ENCODE data around the gene GHRH. TPM values are rescaled to one million over a fixed set of nuclear protein-coding genes. Genes with fewer than 3 reads are reported as not detected.

Gene GHRH
- total RNA-seq, 1 donor from 2014 or later, result not detected

- H3K4me3 Mint-ChIP-seq (ENCODE audit: unreplicated experiment), result no peak overlapping the region
- DNase-seq (ENCODE audit: low spot score), result no peak
These were observed 6.2 kb upstream of the GHRH start for GRCh38 chr20:37267667-37268313.

GRCh38 chr20:37266940-37267666, 5.5 kb upstream of the GHRH start:
- TF ChIP-seq, protein P1, sequence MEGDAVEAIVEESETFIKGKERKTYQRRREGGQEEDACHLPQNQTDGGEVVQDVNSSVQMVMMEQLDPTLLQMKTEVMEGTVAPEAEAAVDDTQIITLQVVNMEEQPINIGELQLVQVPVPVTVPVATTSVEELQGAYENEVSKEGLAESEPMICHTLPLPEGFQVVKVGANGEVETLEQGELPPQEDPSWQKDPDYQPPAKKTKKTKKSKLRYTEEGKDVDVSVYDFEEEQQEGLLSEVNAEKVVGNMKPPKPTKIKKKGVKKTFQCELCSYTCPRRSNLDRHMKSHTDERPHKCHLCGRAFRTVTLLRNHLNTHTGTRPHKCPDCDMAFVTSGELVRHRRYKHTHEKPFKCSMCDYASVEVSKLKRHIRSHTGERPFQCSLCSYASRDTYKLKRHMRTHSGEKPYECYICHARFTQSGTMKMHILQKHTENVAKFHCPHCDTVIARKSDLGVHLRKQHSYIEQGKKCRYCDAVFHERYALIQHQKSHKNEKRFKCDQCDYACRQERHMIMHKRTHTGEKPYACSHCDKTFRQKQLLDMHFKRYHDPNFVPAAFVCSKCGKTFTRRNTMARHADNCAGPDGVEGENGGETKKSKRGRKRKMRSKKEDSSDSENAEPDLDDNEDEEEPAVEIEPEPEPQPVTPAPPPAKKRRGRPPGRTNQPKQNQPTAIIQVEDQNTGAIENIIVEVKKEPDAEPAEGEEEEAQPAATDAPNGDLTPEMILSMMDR (IDR thresholded peaks at IDR 0.05), result no peak
- DNase-seq (ENCODE audit: low spot score), result no peak
- H3K4me3 Mint-ChIP-seq (ENCODE audit: unreplicated experiment), result no peak overlapping the region
- H3K27ac Mint-ChIP-seq (ENCODE audit: unreplicated experiment), result no peak overlapping the region
- peaks cover 3% of the 10 kb centered on the region for H3K4me1 Mint-ChIP-seq (ENCODE audit: low read depth)
- H3K36me3 Mint-ChIP-seq (ENCODE audit: low read depth), result no peaks in the 10 kb centered on the region
- no peaks in the 10 kb centered on the region for H3K9me3 Mint-ChIP-seq (ENCODE audit: low read depth)
- peaks cover 11% of the 10 kb centered on the region for H3K27me3 Mint-ChIP-seq (ENCODE audit: low read depth)

More at GRCh38 chr20:37267667-37268313, 6.2 kb upstream of the GHRH start:
- TF ChIP-seq, protein P1 (IDR thresholded peaks at IDR 0.05), result no peak
- H3K9me3 Mint-ChIP-seq (ENCODE audit: low read depth), result no peaks in the 10 kb centered on the region
- no peaks in the 10 kb centered on the region for H3K36me3 Mint-ChIP-seq (ENCODE audit: low read depth)
- H3K4me1 Mint-ChIP-seq (ENCODE audit: low read depth), result peaks cover 3% of the 10 kb centered on the region
- no peak overlapping the region for H3K27ac Mint-ChIP-seq (ENCODE audit: unreplicated experiment)
- peaks cover 7% of the 10 kb centered on the region for H3K27me3 Mint-ChIP-seq (ENCODE audit: low read depth)

- no peak overlapping the region for H3K27ac Mint-ChIP-seq (ENCODE audit: unreplicated experiment)
- H3K4me1 Mint-ChIP-seq (ENCODE audit: low read depth), result peaks cover 3% of the 10 kb centered on the region
- DNase-seq (ENCODE audit: low spot score), result no peak
- H3K27me3 Mint-ChIP-seq (ENCODE audit: low read depth), result peaks cover 26% of the 10 kb centered on the region
- TF ChIP-seq, protein P1 (IDR thresholded peaks at IDR 0.05), result no peak
- no peaks in the 10 kb centered on the region for H3K9me3 Mint-ChIP-seq (ENCODE audit: low read depth)
- no peak overlapping the region for H3K4me3 Mint-ChIP-seq (ENCODE audit: unreplicated experiment)
- H3K36me3 Mint-ChIP-seq (ENCODE audit: low read depth), result no peaks in the 10 kb centered on the region
These were observed 3.5 kb upstream of the GHRH start for GRCh38 chr20:37265152-37265551.

DNA sequence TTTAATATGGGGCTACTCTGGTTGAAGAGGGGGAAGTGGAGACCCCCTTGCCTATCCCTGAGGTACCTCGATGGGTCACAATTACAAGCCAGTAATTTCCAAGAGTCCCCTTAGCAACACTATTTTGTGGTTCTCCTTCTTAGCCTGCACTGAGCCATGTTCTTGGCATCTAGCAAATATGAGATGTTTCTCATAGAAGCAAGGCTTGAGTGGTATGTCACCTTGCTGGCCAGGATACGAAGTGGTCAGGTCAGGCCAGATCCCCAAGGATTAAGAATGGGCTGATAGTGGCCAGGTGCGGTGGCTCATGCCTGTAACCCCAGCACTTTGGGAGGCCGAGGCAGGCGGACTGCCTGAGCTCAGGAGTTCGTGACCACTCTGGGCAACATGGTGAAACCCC, 2.1 kb upstream of the GHRH start:
- Mint-ChIP-seq H3K4me3 (ENCODE audit: unreplicated experiment) (no peak overlapping the region), H3K36me3 (ENCODE audit: low read depth) (no peaks in the 10 kb centered on the region), H3K9me3 (ENCODE audit: low read depth) (no peaks in the 10 kb centered on the region), H3K27me3 (ENCODE audit: low read depth) (peaks cover 40% of the 10 kb centered on the region), H3K4me1 (ENCODE audit: low read depth) (no peaks in the 10 kb centered on the region), H3K27ac (ENCODE audit: unreplicated experiment) (no peak overlapping the region)
- TF ChIP-seq, protein P1 (IDR thresholded peaks at IDR 0.05), result no peak
- no peak for DNase-seq (ENCODE audit: low spot score)

DNA sequence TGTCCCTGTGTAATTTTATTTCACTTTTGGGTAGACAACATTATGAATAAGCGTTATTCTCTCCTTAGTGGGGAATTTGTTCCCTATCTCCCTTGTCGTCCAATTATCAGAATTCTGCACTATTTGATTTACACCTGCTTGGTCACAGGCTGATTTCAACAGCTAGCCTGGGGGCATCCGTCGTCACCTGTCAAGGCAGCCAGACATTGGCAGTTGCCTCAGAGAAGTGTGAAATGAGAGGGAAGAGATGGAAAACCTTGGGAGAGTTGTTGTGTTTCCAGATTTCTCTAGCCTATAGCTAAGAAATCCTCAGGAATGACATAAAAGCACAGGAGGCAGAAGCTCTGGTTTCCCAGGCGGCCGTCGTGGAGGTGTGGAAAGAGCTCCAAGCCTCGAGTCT, 891 bp upstream of the GHRH start:
- DNase-seq (ENCODE audit: low spot score), result no peak
- TF ChIP-seq, protein P1 (IDR thresholded peaks at IDR 0.05), result no peak
- H3K27me3 Mint-ChIP-seq (ENCODE audit: low read depth), result peaks cover 45% of the 10 kb centered on the region
- no peak overlapping the region for H3K27ac Mint-ChIP-seq (ENCODE audit: unreplicated experiment)
- no peaks in the 10 kb centered on the region for H3K4me1 Mint-ChIP-seq (ENCODE audit: low read depth)
- H3K9me3 Mint-ChIP-seq (ENCODE audit: low read depth), result no peaks in the 10 kb centered on the region
- H3K4me3 Mint-ChIP-seq (ENCODE audit: unreplicated experiment), result no peak overlapping the region
- no peaks in the 10 kb centered on the region for H3K36me3 Mint-ChIP-seq (ENCODE audit: low read depth)
